Ovary (tissue), 3 donors: Measurements from ENCODE around the gene ARHGAP4.

Source experiments
- CTCF ChIP-seq, 3 donors: fragments of 450-650 bp in 2 of 3; fragments of 200-600 bp in 1 of 3; IDR thresholded peaks; one replicate each; pipeline versions ENCODE4 v1.5.1 to v1.8.0; 2016 to 2022; ENCODE audit warnings: antibody characterized with exemption in 3 of 3, mild to moderate bottlenecking in 1 of 3
- EP300 ChIP-seq: sonication (generic); formaldehyde crosslinking; IDR thresholded peaks from one replicate; pipeline ENCODE4 v1.6.1; 2017; ENCODE audit warnings: antibody characterized with exemption
- POLR2A ChIP-seq: fragments of 450-650 bp; IDR thresholded peaks from one replicate; pipeline ENCODE4 v1.6.1; 2017; ENCODE audit warnings: antibody characterized with exemption, mild to moderate bottlenecking, moderate library complexity
- donor health status: DM: no; HTN: no; CAD: no.

- TF ChIP-seq CTCF (IDR thresholded peaks at IDR 0.05) (no peak), EP300 (no peak), POLR2A (no peak)
These were observed 8.2 kb upstream of the ARHGAP4 start for GRCh38 chrX:153934148-153934761.
